Forelimb muscle (tissue), 1 donor: ENCODE measurements around the gene ACMSD. TPM values are rescaled to one million over a fixed set of nuclear protein-coding genes. Genes with fewer than 3 reads are reported as not detected.
"Not testable (repeated sequence)": the region's sequence is repeated elsewhere in the genome, so short reads cannot be mapped to it uniquely, and the experiment has no call there.

ENCODE experiments used
- DNase-seq: peaks from one replicate; pipeline ENCODE4 v3.0.0-alpha.2; 2013; ENCODE audit warnings: low read depth
- polyA plus RNA-seq: library from polyadenylated mRNA; unstranded; fragments of 120-200 nt; gene quantifications from one replicate; pipeline ENCODE4 v1.2.1, GENCODE V29; 2013; ENCODE audit not compliant: insufficient read length

Gene ACMSD
- polyA plus RNA-seq, result 0.44 TPM

DNA sequence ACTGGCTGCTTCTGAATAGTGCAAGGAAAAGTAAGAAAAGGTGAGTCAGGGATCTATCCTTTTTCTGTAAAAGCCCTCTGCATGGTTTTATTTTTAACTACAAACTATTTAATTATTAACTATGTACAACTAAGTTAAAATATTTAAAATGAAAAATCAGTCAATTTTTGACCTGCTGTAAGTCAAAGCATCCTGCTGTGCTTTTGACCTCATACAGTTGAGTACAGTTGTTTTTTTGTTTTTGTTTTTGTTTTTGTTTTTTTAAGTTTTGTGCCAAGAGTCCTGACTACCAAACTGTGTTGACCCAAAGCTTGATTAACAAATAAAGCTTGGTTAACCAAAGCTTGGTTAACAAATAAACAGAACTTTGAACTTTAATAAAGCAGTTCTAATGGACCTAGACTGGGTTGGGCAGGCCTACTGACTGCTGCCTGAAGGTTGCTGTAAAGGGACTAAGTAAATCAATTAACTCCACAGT lies at the start of gene ACMSD:
ACMSD (plus strand) TSS at position 474 of the 478 bp plus-strand sequence. CDS start 67 bp downstream, outside the sequence.
- DNase-seq, result no peak

- no peak for DNase-seq
These were observed 47.9 kb upstream of the ACMSD start for GRCh38 chr2:134790487-134790886.

DNA sequence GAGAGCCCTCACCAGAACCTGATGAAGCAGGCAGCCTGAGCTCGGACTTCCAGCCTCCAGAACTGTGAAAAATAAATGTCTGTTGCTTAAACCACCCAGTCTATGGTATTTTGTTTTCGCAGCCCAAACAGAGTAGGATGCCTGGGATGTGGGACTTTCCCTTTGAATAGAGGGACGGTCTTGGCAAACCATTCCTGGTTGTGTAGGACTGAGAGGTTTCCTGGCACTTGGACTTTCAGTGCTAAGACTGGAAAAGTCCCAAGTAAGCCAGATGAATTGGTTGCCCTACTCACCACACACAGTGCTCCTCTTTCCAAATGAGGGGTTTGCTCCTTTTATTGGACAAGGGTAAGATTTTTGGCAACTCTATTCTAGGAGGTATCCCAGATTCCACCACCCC lies 46.8 kb upstream of the ACMSD start:
- DNase-seq, result no peak

- DNase-seq, result no peak
These were observed 46.2 kb upstream of the ACMSD start for GRCh38 chr2:134792186-134792585.

GRCh38 chr2:134795765-134796164 lies 42.7 kb upstream of the ACMSD start:
- DNase-seq, result no peak

DNA sequence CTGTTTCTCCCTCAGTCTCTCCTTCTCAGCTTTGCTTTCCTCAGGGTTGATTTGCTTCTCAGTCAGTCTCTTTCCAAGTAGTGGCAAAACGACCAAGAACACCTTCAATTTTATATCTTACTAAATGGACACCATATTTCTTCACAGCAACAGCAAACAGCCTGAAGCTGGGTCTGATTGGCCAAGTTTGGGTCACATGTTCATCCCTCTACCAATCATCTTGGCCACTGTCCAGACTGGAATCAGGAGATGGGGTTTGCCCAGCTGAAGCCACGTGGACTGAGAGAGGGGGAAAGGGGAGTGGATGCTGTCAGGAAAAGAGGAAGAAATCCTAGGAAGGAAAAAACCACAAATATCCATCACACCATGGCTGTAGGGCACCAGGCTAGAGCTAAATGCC lies 42.0 kb upstream of the ACMSD start:
- DNase-seq, result no peak

DNA sequence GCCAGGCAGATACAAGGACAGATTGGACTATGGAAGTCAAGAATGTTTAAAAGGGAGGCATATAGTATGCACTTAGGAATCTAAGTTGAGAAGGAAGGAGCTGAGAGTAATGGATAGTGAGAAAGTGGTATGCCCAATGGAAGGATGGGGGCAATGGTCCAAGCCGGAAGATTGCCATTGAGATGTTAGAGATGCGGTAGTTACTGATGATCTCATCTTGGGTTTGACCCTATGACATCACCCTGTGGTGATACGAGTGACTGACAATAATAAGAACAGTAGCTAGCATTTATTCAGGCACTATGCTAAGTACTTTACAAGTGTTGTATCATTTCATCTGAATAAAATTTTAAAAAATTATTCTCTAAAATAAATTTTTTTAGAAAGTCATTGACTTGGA lies 38.5 kb upstream of the ACMSD start:
- DNase-seq, result no peak

- no peak for DNase-seq
These were observed 38.1 kb upstream of the ACMSD start for GRCh38 chr2:134800341-134800740.

DNA sequence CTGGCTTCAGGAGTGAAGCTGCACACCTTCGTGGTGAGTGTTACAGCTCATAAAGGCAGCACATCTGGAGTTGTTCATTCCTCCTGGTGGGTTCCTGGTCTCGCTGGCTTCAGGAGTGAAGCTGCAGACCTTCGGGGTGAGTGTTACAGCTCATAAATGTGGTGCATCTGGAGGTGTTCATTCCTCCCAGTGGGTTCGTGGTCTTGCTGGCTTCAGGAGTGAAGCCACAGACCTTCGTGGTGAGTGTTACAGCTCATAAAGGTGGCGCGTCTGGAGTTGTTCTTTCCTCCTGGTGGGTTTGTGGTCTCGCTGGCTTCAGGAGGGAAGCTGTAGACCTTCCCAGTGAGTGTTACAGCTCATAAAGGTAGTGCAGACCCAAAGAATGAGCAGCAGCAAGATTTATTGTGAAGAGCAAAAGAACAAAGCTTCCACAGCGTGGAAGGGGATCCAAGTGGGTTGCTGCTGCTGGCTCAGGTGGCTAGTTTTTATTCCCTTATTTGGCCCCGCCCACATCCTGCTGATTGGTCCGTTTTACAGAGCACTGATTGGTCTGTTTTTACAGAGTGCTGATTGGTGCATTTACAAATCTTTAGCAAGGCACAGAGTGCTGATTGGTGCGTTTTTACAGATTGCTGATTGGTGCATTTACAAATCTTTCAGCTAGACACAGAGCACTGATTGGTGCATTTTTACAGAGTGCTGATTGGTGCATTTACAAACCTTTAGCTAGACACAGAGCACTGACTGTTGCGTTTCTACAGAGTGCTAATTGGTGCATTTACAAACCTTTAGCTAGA lies 34.6 kb upstream of the ACMSD start:
- not testable (repeated sequence) for DNase-seq

DNA sequence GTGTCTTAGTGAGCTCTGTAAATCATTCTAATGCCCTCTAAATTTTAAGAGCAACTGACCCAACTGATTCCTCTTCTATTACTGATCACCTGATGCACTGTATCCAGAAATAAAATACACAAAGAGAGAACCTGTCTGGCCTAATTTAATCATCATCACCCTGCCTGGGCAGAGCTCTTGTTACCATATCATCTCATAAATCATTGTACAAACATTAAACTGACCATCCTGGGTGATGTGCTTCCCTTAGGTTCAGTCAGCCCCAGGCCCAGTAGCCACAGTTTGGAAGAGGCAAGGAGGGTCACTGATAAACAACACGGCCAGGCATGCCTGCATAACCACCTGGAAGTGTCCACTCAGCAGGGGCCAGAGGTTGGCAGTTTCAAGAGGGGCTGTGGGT lies 22.7 kb upstream of the ACMSD start:
- DNase-seq, result no peak

DNA sequence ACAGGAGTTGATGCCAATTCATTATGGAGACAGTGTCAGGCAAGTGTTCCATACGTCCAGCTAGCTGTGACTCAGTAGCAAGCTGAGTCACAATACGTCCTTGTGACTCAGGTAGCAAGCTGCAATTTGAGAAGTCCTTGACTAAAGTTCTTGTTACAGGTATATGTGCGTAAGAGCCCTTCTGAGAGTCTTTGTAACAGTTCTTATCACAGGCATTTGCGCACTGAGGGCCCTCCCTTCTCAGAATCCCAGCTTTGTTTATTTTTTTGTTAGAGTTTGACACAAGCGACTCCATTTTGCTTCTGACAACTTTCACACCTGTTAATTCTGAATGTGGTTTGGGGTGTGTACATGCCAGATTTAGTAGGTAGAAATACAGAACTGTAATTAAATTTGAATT lies 20.1 kb upstream of the ACMSD start:
- no peak for DNase-seq

GRCh38 chr2:134819334-134819733 lies 19.1 kb upstream of the ACMSD start:
- DNase-seq, result no peak

GRCh38 chr2:134823431-134823830 lies 15.0 kb upstream of the ACMSD start:
- DNase-seq, result no peak

GRCh38 chr2:134823832-134824231 lies 14.6 kb upstream of the ACMSD start:
- DNase-seq, result no peak

DNA sequence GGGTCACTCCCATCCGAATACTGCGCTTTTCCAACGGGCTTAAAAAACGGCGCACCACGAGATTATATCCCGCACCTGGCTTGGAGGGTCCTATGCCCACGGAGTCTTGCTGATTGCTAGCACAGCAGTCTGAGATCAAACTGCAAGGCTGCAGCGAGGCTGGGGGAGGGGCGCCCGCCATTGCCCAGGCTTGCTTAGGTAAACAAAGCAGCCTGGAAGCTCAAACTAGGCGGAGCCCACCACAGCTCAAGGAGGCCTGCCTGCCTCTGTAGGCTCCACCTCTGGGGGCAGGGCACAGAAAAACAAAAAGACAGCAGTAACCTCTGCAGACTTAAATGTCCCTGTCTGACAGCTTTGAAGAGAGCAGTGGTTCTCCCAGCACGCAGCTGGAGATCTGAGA lies 12.7 kb upstream of the ACMSD start:
- not testable (repeated sequence) for DNase-seq

- DNase-seq, result no peak
These were observed 2.9 kb upstream of the ACMSD start for GRCh38 chr2:134835471-134835870.

DNA sequence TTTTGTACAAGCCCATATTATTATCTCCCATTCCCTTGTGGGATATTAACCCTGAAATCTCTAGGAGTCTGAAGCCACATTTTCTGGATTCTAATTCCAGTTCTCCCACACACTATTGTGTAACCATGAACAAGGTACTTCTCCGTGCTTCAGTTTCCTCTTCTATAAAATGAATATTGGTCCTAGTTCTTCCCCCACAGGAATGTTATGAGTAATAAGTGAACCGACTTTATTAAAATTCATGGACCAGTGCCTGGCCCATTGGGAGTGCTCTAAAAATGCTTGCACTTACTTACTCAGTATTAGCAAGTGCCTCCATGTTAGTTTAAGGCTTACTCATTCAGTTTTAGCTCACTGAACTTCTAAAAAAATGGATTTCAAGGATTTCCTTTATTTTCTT lies 1.4 kb upstream of the ACMSD start:
- no peak for DNase-seq

DNA sequence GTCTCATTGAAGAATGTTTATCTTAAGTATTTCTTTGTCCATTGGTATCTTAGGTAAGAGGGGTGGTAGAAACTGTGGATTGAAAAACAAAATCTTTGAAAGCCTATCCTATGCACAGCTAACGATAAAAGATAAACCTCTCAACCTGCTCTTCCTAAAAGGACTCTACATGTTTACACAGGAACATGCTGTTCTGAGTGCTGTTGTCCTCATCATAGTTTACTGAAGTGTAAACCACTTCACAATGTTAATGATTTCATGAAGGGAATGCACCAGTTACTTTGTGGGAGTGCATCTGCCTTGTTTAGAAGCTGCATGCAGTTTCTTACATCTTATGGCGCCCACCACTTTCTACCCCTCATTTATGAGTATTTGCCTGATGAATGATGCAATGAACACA lies 1.2 kb downstream of the ACMSD start:
- no peak for DNase-seq

DNA sequence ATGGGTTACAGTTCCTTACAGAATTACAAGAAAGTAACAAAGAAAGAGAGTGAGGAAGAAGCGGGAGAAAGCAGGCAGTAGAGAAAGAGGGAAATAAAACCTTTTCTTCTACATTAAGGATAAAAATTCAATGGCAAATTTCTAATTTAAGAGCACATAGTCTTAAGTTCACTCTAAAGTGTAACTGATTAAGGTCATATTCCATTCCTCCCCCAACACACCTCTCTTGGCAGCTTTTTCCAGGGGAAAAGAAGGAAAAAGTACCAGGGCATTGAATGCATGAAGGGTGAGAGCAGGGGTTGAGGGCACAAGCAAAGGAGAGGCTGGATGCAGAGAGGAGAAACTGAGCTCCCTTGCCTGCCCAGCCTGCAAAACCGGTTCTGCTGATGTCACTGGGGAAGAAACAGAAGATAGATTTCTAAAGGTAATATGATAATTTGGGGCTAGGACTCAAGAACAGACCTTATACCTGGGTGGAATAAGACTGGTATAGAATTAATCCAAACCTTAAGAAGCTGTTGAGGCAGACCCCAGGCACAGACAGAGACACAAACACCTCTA lies 4.6 kb downstream of the ACMSD start:
- DNase-seq, result no peak

GRCh38 chr2:134843968-134844367 lies 5.6 kb downstream of the ACMSD start:
- DNase-seq, result no peak

- no peak for DNase-seq
These were observed 6.6 kb downstream of the ACMSD start for GRCh38 chr2:134845028-134845427.

- DNase-seq, result no peak
These were observed 7.3 kb downstream of the ACMSD start for GRCh38 chr2:134845719-134846118.

- DNase-seq, result no peak
These were observed 7.8 kb downstream of the ACMSD start for GRCh38 chr2:134846213-134846612.
